ENCODE data around the gene TMOD1.

DNA sequence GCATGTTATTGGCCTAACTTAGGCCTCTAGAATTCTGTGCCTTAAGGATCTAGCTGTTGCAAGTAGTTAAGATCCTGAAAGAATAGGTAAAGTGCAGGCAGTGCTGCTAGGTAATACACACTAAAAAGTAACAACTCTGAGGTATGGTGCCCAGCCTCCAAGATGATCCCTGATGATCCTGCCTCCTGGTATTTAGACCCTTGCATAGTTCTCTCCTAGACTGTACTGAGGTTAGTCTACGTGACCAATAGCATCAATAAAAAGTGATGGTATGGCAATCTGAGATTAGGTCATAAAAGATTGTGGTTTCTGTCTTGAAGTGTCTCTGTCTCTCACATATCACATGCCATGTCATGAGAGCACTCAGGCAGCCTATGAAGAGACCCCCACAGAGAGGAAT lies 122.5 kb downstream of the TMOD1 start:
- TF ChIP-seq, protein P1, sequence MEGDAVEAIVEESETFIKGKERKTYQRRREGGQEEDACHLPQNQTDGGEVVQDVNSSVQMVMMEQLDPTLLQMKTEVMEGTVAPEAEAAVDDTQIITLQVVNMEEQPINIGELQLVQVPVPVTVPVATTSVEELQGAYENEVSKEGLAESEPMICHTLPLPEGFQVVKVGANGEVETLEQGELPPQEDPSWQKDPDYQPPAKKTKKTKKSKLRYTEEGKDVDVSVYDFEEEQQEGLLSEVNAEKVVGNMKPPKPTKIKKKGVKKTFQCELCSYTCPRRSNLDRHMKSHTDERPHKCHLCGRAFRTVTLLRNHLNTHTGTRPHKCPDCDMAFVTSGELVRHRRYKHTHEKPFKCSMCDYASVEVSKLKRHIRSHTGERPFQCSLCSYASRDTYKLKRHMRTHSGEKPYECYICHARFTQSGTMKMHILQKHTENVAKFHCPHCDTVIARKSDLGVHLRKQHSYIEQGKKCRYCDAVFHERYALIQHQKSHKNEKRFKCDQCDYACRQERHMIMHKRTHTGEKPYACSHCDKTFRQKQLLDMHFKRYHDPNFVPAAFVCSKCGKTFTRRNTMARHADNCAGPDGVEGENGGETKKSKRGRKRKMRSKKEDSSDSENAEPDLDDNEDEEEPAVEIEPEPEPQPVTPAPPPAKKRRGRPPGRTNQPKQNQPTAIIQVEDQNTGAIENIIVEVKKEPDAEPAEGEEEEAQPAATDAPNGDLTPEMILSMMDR (IDR thresholded peaks at IDR 0.05) = no peak
- no peak for TF ChIP-seq POLR2AphosphoS5 (IDR thresholded peaks at IDR 0.05)
- TF ChIP-seq POLR2A (IDR thresholded peaks at IDR 0.05) = no peak
